ENCODE data around the gene NEB. TPM values are rescaled to one million over a fixed set of nuclear protein-coding genes. Genes with fewer than 3 reads are reported as not detected.
"Not testable (repeated sequence)": the region's sequence is repeated elsewhere in the genome, so short reads cannot be mapped to it uniquely, and the experiment has no call there.

NEB gene
- polyA plus RNA-seq, 1 donor from 2014 or later = 0.38 TPM

DNA sequence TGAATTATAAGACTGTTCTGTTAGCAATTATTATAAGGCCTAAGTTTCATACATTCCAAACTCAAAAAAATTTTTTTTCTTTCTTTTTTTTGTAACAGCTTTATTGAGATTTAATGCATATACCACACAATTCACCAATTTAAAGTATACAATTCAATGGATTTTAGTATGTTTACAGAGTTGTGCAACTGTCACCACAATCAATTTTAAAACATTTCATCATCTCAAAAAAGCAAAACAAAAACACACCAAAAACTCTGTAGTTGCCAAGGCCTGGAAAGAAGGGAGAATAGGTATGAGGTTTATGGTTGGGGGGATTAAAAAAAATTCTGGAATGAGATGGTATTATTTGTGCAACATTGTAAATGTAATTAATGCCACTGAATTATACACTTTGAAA, 36.1 kb downstream of the NEB start:
- not testable (repeated sequence) for H3K4me2 ChIP-seq (ENCODE audit: low read length); H3F3A ChIP-seq (ENCODE audit: insufficient read depth, low read length, poor library complexity, severe bottlenecking); H2AFZ ChIP-seq (ENCODE audit: low read depth, low read length); H3K4me3 ChIP-seq (ENCODE audit: low read length); H4K20me1 ChIP-seq (ENCODE audit: insufficient read depth); H3K9ac ChIP-seq (ENCODE audit: low read length); H3K27ac ChIP-seq (ENCODE audit: low read length); H3K9me3 ChIP-seq (ENCODE audit: low read length); H3K36me3 ChIP-seq (ENCODE audit: insufficient read depth, low read length); H3K9me2 ChIP-seq (ENCODE audit: insufficient read depth, low read length); H3K79me2 ChIP-seq (replicated peaks; ENCODE audit: insufficient read depth, low read length); H3K27me3 ChIP-seq (ENCODE audit: insufficient read depth, low read depth, low read length)

- Histone ChIP-seq H3K4me3 (ENCODE audit: low read length) (no peak overlapping the region), H3K79me2 (replicated peaks; ENCODE audit: insufficient read depth, low read length) (no peaks in the 10 kb centered on the region), H3K27ac (ENCODE audit: low read length) (no peak overlapping the region), H3K9me3 (ENCODE audit: low read length) (no peaks in the 10 kb centered on the region), H3K4me2 (ENCODE audit: low read length) (no peak overlapping the region), H3K9me2 (ENCODE audit: insufficient read depth, low read length) (no peaks in the 10 kb centered on the region), H4K20me1 (ENCODE audit: insufficient read depth) (no peaks in the 10 kb centered on the region), H3K27me3 (ENCODE audit: insufficient read depth, low read depth, low read length) (no peaks in the 10 kb centered on the region), H2AFZ (ENCODE audit: low read depth, low read length) (no peak overlapping the region), H3F3A (ENCODE audit: insufficient read depth, low read length, poor library complexity, severe bottlenecking) (no peaks in the 10 kb centered on the region), H3K9ac (ENCODE audit: low read length) (no peak overlapping the region), H3K36me3 (ENCODE audit: insufficient read depth, low read length) (no peaks in the 10 kb centered on the region)
- no peak for TF ChIP-seq POLR2AphosphoS5 (IDR thresholded peaks at IDR 0.05)
- no peak for TF ChIP-seq EP300 (conservative IDR thresholded peaks at IDR 0.05; ENCODE audit: poor library complexity, severe bottlenecking)
- no peak for TF ChIP-seq REST (IDR thresholded peaks at IDR 0.05; ENCODE audit: borderline replicate concordance)
- no peak for TF ChIP-seq EZH2 (IDR thresholded peaks at IDR 0.05; ENCODE audit: borderline replicate concordance, insufficient read depth, low read length, poor library complexity, severe bottlenecking)
- TF ChIP-seq RAD21 (conservative IDR thresholded peaks at IDR 0.05) = no peak
- TF ChIP-seq TAF1 (IDR thresholded peaks at IDR 0.05; ENCODE audit: low read depth) = no peak
- TF ChIP-seq MXI1 (conservative IDR thresholded peaks at IDR 0.05; ENCODE audit: poor library complexity, severe bottlenecking) = no peak
- TF ChIP-seq, protein P1, sequence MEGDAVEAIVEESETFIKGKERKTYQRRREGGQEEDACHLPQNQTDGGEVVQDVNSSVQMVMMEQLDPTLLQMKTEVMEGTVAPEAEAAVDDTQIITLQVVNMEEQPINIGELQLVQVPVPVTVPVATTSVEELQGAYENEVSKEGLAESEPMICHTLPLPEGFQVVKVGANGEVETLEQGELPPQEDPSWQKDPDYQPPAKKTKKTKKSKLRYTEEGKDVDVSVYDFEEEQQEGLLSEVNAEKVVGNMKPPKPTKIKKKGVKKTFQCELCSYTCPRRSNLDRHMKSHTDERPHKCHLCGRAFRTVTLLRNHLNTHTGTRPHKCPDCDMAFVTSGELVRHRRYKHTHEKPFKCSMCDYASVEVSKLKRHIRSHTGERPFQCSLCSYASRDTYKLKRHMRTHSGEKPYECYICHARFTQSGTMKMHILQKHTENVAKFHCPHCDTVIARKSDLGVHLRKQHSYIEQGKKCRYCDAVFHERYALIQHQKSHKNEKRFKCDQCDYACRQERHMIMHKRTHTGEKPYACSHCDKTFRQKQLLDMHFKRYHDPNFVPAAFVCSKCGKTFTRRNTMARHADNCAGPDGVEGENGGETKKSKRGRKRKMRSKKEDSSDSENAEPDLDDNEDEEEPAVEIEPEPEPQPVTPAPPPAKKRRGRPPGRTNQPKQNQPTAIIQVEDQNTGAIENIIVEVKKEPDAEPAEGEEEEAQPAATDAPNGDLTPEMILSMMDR (IDR thresholded peaks at IDR 0.05; ENCODE audit: poor library complexity, severe bottlenecking) = no peak
- TF ChIP-seq SMC3 (conservative IDR thresholded peaks at IDR 0.05; ENCODE audit: poor library complexity) = no peak
These were observed 38.5 kb downstream of the NEB start for GRCh38 chr2:151695778-151696177.

DNA sequence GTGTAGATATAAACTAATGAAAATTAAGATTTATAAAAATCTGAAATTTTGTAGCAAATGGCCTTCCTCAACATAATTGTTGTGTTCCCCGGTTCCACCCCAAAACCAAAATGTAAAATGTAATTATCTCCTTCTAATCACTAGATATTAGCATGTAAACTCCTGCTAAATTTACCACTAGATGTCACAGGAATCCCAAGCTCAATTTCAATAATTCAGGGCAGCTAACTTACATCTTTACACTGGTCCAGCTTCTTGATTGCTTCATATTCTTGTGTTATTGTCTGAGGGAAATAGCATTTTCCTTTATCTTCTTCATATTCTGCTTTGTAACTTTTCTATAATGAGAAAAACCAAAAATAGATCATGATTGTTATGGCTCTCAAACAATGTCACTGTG, 42.6 kb downstream of the NEB start:
- Histone ChIP-seq H3K27ac (ENCODE audit: low read length) (no peak overlapping the region), H3K79me2 (replicated peaks; ENCODE audit: insufficient read depth, low read length) (no peaks in the 10 kb centered on the region), H3K4me3 (ENCODE audit: low read length) (no peak overlapping the region), H2AFZ (ENCODE audit: low read depth, low read length) (no peak overlapping the region), H3K27me3 (ENCODE audit: insufficient read depth, low read depth, low read length) (no peaks in the 10 kb centered on the region), H3K9ac (ENCODE audit: low read length) (no peak overlapping the region), H3K9me2 (ENCODE audit: insufficient read depth, low read length) (no peaks in the 10 kb centered on the region), H3F3A (ENCODE audit: insufficient read depth, low read length, poor library complexity, severe bottlenecking) (no peaks in the 10 kb centered on the region), H3K4me2 (ENCODE audit: low read length) (no peak overlapping the region), H3K36me3 (ENCODE audit: insufficient read depth, low read length) (no peaks in the 10 kb centered on the region), H4K20me1 (ENCODE audit: insufficient read depth) (no peaks in the 10 kb centered on the region), H3K9me3 (ENCODE audit: low read length) (no peaks in the 10 kb centered on the region)
- TF ChIP-seq, protein P1 (IDR thresholded peaks at IDR 0.05; ENCODE audit: poor library complexity, severe bottlenecking) = no peak
- no peak for TF ChIP-seq TAF1 (IDR thresholded peaks at IDR 0.05; ENCODE audit: low read depth)
- TF ChIP-seq POLR2AphosphoS5 (IDR thresholded peaks at IDR 0.05) = no peak
- TF ChIP-seq EP300 (conservative IDR thresholded peaks at IDR 0.05; ENCODE audit: poor library complexity, severe bottlenecking) = no peak
- TF ChIP-seq EZH2 (IDR thresholded peaks at IDR 0.05; ENCODE audit: borderline replicate concordance, insufficient read depth, low read length, poor library complexity, severe bottlenecking) = no peak
- TF ChIP-seq REST (IDR thresholded peaks at IDR 0.05; ENCODE audit: borderline replicate concordance) = no peak
- TF ChIP-seq SMC3 (conservative IDR thresholded peaks at IDR 0.05; ENCODE audit: poor library complexity) = no peak
- TF ChIP-seq MXI1 (conservative IDR thresholded peaks at IDR 0.05; ENCODE audit: poor library complexity, severe bottlenecking) = no peak
- TF ChIP-seq RAD21 (conservative IDR thresholded peaks at IDR 0.05) = no peak
